GM18907 (cell line): ENCODE measurements around the gene PKNOX2.
"Not testable (repeated sequence)": the region's sequence is repeated elsewhere in the genome, so short reads cannot be mapped to it uniquely, and the experiment has no call there.

Experiments used
- ATAC-seq: cut with Tn5 transposase; IDR thresholded peaks from one replicate; pipeline ENCODE4 v1.9.1; 2021; ENCODE audit warnings: mild to moderate bottlenecking, moderate library complexity; ENCODE audit not compliant: unreplicated experiment

Gene PKNOX2

DNA sequence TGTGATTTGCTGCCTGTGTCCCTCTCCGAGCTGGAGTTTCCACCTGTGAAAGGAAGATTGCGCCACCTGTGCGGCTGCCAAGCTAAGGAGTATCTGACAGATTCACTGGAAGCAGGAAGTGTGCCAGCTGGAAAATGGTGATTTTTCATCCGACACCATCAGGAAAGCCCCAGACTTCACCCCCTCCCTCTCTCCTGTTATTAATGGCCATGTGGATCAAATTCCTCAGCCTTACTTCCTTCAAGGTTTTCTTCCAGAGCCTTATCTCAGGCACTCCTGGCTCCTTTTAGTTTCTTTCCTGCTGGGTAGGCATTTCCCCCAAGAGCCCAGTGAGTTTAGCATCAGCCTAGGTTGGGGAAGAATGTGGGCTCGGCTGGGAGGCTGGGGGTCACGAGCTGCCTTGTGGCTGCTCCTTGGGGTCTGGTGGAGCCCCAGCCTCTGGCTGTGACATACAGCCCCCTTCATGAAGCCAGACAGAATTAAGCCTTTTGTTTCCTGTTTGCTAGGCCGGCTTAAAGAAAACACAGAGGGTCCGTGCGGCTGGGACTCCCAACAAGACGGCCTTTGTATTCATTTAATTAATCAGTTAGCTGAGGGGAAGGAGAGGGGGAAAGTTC, 37.1 kb downstream of the PKNOX2 start:
- no peak for ATAC-seq

DNA sequence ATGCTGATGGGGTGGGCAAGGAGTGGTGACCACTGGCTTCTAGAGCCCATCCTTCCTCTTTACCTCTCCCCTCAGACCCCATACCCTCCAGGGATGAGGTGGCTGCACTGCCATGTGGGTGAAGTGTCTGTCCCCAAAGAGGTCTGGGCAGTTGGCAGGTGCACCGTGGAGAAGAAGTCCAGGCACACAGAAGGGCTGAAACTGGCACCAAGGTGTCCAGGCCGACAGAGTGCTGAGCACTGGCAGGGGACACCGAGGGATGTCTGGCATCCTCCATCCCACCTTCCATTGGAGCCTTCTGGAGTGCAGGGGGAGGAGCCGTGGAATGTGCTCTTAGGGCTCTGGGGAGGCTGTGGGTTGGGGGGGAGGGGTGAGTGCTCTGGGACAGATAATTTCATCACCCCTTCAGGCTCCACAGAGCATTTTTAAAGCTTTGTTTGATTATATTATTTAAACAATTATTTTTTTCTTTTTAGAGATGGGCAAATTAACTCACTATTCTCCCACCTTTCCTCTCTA, 37.9 kb downstream of the PKNOX2 start:
- no peak for ATAC-seq

DNA sequence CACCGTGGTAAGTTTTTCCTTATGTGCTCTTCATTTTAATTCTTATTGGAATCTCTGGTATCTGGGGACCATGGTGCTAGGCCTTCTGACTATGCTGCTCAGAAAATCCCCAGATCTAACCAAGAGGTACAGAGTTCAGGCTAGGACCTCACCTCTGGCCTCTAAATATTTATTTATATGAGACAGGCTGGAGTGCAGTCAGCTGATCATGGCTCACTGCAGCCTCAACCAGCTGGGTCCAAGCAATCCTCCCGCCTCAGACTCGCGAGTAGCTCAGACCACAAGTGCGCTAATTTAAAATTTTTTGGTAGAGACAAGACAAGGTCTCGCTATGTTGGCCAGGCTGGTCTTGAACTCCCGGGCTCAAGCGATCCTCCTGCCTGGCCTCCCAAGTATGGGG, 38.4 kb downstream of the PKNOX2 start:
- ATAC-seq, result no peak

DNA sequence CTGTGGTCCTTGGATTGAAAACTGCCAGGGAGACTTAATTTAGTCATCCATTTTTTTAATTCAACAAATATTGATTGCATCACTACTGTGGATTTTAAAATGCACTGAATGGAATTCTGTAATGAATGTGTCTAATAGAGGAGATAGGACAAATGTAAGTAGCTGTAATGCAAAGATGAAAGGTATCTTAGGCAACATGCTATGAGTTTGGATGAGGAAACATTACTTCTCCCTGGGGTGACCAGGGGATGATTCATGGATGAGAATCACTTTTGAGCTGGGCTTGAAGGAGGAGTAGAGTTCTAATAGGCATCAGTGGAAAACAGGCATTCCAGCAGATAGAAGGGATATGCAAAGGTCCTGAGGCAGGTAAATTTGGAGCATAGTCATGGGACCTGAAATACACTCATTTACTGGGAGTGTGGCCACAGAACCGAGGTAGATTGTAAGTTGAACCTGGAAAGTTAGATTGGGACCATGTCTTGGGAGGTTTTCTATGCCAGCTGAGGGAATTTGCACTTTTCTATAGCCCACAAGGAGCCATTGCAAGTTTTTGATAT, 43.4 kb downstream of the PKNOX2 start:
- ATAC-seq, result no peak

DNA sequence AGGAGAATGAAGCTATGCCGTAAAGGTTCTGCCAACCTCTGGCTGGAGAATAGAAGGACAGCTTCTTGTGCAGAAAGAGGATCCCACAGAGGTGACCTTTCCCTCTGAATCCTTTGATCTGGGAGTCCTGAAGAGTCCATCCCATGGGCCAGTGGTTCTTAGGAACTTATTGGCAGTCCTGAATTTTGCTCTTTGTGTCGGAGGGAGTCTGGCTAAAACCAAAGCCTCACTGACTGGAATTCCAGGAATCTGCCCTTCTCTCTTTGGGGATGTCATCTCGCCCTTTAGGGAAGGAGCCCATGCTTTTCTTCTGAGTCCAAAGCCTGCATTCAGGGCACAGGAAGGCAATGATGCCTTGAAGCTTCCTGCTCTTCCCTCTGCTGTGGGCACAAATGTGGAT, 45.5 kb downstream of the PKNOX2 start:
- ATAC-seq, result no peak

DNA sequence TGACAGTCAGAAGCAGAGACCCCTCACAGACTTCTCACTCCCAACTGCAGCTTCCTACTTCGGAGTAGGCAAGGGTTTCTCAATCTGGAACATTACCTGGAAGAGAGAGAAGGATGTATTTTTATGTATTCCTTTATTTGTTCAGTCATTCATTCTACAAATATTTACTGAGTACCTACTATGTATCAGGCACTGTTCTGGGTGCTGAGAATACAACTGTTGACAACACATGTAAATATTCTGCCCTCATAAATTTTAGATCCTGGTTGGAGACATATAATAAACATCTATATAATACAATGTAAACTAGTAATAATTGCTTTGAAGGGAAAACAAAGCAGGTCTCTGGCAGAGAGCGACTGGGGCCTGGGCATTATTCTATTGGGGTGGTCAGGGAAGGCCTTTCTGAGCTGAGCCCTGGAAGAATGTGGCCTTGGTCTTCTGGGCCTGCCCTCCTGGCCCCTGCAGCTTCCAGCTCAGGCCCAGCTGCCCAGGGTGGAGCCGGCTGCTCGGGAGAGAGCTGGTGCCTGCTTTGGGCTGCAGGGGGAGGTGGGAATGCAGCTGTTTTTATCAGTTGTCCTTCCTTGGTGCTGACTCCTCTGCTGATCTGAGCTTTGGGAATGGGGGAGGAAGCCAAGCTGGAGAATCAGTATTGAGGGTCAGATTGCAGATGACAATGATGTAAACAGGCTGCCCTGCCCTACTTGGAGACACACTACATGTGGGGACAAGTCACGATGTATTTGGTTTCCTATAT, 46.8 kb downstream of the PKNOX2 start:
- no peak for ATAC-seq

DNA sequence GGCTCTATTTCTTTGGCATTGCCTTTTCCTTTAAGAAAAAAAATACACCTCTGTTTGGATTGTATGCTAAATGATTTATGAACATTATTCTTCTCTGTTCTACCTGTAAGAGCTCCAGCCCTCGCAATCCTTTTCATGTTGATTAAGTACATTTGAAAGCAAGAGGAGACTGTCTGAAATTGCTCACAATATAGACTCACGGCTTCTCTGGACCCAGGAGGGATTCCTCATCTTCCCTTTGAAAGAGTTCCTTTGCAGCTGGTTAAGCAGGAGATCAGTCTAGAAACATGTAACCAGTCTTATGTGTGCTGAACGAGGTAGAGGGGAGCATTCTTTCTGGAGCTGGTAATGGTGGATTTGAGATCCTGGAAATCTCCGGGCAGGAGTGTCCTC, 47.4 kb downstream of the PKNOX2 start:
- no peak for ATAC-seq

DNA sequence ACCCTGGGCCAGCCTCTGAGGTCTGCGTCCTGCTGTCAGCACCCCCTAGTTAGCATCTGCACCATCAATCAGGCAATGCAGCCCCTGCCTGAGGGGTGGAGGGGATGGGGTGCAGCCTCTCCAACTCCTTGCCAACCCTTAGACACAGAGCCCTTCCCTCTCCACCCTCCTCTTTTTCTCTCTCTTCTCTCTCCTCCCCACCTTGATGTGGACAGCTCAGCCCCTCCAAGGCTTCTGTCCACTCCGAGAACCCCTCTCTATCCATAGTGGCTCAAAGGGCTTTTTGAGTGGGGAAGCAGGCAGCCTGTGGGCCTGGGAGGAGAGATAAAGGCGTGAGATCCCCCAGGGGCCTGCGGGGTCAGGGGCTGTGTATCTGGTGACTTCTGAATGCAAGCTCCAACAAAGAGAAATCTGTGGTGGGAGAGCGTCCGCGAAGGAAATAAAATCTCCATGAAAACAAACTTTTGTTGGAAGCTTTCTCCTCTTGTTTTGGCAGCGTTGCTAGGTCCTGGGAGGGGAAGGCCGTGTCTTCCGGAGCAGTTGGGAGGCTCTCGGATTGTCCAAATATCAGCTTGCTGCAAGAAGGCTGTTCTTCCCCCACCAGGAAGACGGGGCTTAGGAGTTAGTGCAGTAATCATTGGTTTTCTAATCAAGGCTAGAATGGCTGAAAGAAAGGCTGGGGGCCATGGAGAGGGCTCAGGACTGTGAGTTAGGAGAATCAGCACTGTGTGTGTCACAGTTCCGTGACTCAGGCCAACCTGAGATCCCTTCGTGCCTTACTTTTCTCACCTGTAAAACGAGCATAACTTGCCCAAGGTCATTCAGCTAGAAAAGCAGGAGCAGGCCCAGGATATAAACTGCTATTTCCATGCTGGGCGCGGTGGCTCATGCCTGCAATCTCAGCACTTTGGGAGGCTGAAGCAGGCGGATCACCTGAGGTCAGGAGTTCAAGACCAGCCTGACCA, 50.3 kb downstream of the PKNOX2 start:
- no peak for ATAC-seq

DNA sequence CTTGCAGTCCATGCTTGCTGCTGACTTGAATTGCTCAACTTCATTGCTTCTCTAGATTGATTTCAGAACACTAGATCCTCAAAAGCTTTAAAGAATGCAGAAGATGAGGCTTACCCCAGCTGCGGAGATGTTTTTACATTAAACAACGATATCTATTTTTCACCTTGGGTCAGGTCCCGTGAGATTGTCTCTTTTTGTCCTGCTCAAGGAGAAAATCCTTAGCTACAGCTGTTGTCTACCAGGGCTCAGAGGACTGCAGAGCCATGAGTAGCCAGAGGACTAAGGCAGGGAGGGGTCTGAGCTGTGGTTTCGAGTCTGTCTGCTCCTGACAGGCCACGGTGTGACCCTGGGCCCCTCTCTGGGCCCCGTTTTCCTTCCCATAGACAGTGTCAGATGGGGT, 51.4 kb downstream of the PKNOX2 start:
- no peak for ATAC-seq

DNA sequence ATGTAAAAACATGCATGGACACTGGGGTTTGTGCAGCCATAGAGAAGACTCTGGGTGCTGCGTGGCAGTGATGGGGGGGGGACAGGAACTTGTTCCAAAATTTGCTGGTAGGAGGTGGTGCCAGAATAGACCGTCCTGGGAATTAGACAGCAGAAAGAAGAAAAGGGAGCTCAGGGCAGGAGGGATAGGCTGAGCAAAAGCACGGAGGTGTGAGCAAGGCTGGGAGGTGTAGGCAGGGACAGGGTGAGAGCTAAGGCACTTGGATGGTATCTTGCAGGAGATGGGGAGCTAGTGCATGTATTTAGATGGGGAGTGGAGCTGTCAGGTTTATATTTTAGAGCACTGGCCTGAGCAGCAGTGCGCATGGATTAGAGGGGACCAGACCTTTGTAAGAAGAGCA, 53.8 kb downstream of the PKNOX2 start:
- ATAC-seq, result no peak

DNA sequence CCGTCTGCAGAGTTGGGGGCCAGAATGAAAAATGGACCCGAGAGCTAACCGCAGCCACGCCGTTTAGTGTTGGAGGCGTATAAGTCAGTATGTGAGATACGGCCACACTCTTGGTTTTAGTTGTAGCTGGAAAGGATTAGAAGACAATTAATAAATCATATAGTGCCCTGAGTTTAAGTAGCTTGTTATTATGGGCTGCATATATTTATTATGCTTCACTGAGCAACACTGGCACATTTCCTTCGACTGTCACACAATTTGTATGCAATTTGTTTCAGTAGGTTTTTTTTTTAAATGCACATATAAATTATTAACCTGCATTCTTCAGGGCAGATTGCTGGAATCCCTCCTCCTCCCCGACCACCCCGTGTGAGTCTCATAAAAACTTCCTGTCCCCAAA, 56.9 kb downstream of the PKNOX2 start:
- ATAC-seq, result no peak

DNA sequence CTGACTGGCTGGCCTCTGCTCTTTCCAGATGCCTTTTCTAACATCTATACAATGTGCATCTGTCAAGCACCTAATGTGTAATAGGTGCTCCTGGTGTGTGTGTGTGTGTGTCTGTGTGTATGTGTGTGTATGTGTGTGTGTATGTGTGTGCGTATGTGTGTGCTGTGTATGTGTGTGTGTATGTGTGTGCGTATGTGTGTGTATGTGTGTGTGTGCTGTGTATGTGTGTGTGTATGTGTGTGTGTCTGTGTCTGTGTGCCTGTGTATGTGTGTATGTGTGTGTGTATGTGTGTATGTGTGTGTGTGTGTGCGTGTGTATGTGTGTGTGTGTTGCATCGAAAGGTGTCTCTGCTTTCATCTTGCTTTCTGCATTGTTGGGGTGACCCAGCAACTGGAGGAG, 57.9 kb downstream of the PKNOX2 start:
- no peak for ATAC-seq

DNA sequence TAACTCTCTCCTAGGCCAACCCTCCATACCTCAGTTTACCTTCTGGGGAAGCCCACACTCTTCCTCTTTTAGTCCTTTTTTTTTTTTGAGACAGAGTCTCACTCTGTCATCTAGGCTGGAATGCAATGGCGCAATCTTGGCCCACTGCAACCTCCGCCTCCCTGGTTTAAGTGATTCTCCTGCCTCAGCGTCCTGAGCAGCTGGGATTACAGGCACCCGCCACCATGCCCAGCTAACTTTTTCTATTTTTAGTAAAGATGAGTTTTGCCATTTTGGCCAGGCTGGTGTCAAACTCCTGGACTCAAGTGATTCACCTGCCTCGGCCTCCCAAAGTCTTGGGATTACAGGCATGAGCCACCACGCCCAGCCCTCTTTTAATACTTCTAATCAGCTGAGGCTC, 58.6 kb downstream of the PKNOX2 start:
- not testable (repeated sequence) for ATAC-seq

DNA sequence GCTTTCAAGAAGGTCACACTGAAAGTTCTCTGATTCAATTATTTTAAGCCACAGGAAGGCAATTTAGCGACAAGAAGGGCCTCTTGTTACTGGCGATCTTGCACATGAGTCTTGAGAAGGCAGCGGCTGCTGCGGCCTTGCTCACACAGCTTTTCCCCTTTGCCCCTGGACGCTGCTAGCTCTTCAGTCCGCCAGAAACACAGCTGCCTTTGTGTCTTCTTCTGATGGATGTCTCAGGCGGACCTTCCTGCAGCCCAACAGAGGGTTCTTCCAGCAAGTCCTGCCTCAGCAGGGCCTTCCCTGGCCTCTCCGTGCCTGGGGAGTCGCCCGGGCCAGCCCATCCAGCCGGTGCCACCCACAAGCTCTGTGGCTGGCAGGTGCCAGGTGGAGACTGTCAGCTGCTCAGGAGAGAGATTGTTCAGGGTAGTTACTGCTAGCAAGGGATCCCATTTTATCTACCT, 59.4 kb downstream of the PKNOX2 start:
- ATAC-seq, result no peak

DNA sequence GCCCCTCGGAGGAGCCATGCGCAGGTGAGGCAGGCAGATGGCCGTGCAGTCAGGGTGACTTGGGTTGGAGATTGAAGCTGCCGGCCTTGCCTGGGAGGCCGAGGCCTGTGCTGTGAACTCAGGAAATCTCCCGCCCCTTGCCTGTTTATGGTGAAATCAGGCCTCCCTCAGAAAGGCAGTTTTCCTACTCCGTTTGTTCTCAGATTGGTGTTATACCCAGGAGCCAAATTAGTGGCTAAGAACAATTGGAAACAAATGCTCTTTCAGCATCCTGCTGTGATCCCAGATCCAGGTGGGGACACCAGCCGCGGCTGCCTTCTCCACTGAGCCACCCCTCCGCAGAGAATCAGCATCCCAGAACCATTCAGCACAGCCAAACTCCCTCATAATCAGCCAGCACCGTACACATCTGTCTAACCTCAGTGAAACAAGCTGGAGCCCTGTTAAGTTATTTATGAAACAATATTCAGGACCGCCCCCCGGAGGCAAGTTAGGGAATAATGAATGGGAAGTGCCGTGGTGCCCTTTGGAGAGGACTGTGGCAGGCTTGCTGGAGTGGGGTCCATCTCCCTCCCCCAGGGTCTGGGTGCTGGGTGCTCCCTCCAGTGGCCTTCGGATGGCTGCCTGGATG, 60.0 kb downstream of the PKNOX2 start:
- ATAC-seq, result no peak

DNA sequence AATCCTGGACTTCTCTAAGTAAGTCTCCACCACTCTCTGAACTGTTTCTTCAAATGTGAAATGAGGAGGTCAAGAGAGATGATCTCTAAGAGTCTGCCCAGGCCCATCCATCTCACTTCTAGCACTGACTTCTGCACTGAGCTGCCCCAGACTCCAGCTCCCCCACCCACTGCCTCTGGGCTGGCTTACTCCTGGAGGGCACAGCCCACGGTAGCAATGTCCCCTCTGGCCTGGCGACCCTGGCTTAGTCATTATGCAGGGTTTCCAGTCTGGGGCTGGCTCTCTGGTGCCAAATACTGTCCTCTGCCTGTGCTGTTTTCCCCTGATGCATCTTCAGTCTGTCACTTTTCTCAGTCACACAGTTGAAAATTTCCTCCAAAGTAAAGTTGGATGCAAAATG, 60.9 kb downstream of the PKNOX2 start:
- no peak for ATAC-seq

DNA sequence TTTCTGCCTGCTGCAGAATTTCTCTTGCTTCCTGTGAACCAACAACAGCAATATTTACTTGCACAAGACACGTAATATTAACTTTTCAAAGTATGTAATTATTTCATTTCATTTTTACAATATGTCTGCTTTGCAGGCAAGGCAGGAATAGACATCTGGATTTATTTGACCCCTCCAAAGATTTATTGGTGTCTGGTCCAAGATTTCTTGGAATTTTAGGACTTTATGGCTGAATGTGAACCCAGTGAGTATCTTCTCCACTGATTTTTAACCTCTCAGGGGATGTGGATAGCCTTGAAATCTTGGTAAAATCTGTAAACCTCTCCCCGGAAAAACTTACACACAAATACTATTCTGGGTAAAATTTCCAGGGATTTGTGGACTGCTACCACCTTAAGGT, 61.5 kb downstream of the PKNOX2 start:
- no peak for ATAC-seq

DNA sequence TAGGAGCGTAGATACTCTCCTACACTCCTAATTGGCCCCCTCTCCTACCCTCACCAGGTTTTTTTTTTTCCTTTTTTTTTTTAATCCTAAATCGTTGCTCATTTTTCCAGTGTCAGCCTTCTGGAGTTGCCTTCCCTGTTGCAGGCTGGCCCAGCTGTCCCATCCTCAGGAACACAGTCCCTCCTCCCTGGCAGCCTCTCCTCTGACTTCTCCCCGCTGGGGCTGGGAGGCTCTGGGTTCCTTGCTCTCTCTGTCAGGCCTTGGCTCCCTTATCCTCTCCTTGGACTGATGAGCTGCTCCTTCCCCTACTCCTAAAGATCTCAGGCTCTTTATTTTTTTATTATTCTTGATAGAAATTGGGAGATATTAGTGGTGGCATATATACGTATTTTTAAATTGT, 62.2 kb downstream of the PKNOX2 start:
- ATAC-seq, result no peak

DNA sequence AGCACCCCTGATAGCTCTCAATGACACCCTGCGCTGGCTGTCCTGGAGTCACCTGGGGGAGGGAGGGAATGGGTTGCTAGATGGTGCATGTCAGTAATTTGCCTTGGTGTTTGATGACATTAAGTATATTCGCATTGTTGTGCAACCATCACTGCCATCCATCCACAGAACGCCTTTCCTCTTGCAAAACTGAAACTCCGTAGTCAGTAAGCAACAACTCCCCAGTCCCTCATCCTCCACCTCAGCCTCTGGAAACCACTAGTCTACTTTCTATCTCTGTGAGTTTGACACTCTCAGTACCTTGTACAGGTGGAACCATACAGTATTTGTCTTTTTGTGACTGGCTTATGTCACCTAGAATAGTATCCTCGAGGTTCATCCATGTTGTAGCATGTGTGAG, 62.6 kb downstream of the PKNOX2 start:
- ATAC-seq, result no peak

DNA sequence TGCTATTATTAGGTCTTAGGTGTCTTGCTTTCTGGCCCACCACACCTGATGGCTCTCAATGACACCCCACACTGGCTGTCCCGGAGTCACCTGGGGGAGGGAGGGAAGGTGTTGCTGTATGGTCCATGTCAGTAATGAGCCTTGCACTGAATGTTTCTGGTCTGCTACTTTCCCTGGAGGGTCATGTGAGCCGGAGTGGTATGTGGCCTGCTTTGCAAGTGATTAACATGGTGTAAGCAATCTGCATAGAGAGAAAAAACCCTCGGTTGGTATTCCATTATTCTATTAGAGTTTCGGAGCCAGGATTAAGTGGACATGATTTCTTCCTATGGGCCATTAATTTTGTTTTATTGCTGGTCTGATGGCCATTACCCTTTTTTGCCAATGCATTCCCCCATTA, 63.9 kb downstream of the PKNOX2 start:
- no peak for ATAC-seq

DNA sequence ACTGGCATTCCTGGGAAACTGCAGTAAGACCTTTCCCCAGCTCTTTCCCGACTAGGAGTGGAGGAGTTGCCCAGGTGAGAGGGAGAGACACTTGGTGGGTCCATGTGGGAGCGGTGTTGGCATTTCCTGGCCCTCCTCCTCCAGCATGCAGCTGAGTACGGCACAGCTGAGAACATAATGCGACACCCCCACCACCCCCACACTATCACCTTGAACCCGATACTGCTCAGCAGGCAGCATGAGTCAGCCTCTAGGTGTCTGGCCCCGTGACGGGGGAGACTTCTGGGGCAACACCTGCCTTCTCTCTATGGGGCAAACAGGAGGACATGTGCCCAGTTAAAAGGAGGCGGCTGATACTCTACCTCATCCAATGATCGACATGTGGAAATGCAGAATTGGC, 64.4 kb downstream of the PKNOX2 start:
- no peak for ATAC-seq
